Liver (tissue), 9 donors: ENCODE data around the gene SLC25A42. TPM values are rescaled to one million over a fixed set of nuclear protein-coding genes. Genes with fewer than 3 reads are reported as not detected.
A peak's percentile ranks its signal among the peaks of the same experiment; 100 is the strongest.

Experiments used
- DNase-seq: peaks from one replicate; pipeline ENCODE4 v3.0.0-alpha.2; 2017; ENCODE audit warnings: low spot score
- H3K27ac ChIP-seq, 2 donors: one replicate each; pipeline ENCODE4 v1.7.0; 2013; ENCODE audit warnings: inconsistent platforms in 2 of 2, low read length in 2 of 2, control low read depth in 1 of 2, low read depth in 1 of 2, mild to moderate bottlenecking in 1 of 2
- H3K27me3 ChIP-seq, 4 donors: one replicate each; pipeline versions ENCODE4 v1.6.1 to v1.7.0; 2013; ENCODE audit warnings: low read length in 3 of 4, inconsistent platforms in 1 of 4, mild to moderate bottlenecking in 1 of 4, moderate library complexity in 1 of 4; ENCODE audit not compliant: control insufficient read depth in 4 of 4, insufficient read depth in 4 of 4
- H3K36me3 ChIP-seq, 4 donors: one replicate each; pipeline versions ENCODE4 v1.6.1 to v1.7.0; 2013; ENCODE audit warnings: low read length in 3 of 4, mild to moderate bottlenecking in 3 of 4, low read depth in 1 of 4, moderate library complexity in 1 of 4; ENCODE audit not compliant: control insufficient read depth in 4 of 4, insufficient read depth in 3 of 4
- H3K4me1 ChIP-seq, 4 donors: one replicate each; pipeline versions ENCODE4 v1.6.1 to v1.7.0; 2013; ENCODE audit warnings: low read length in 3 of 4, mild to moderate bottlenecking in 3 of 4, moderate library complexity in 1 of 4; ENCODE audit not compliant: control insufficient read depth in 4 of 4, insufficient read depth in 4 of 4
- H3K4me3 ChIP-seq, 3 donors: one replicate each; pipeline versions ENCODE4 v1.6.1 to v1.7.0; 2013; ENCODE audit warnings: low read length in 3 of 3, control low read depth in 1 of 3, low read depth in 1 of 3, mild to moderate bottlenecking in 1 of 3
- H3K9ac ChIP-seq, 2 donors: one replicate each; pipeline ENCODE4 v1.7.0; 2013; ENCODE audit warnings: low read length in 2 of 2, mild to moderate bottlenecking in 2 of 2, moderate library complexity in 2 of 2, control low read depth in 1 of 2, low read depth in 1 of 2
- H3K9me3 ChIP-seq, 4 donors: one replicate each; pipeline versions ENCODE4 v1.6.1 to v1.7.0; 2013; ENCODE audit warnings: low read length in 3 of 4; ENCODE audit not compliant: control insufficient read depth in 4 of 4
- EGR1 ChIP-seq, 2 donors: IDR thresholded peaks; 2 replicates each; pipeline ENCODE4 v1.6.1; 2016 to 2018; ENCODE audit warnings: antibody characterized with exemption in 2 of 2, low read depth in 2 of 2
- GABPA ChIP-seq, 2 donors: IDR thresholded peaks in 1 of 2; conservative IDR thresholded peaks in 1 of 2; 2 replicates each; pipeline ENCODE4 v1.6.1; 2016; ENCODE audit warnings: antibody characterized with exemption in 2 of 2, mild to moderate bottlenecking in 1 of 2, moderate library complexity in 1 of 2
- HNF4A ChIP-seq, 2 donors: conservative IDR thresholded peaks; 2 replicates each; pipeline ENCODE4 v1.6.1; 2016; ENCODE audit warnings: antibody characterized with exemption in 2 of 2, mild to moderate bottlenecking in 2 of 2
- JUND ChIP-seq, 2 donors: IDR thresholded peaks; 2 replicates each; pipeline ENCODE4 v1.6.1; 2016; ENCODE audit warnings: antibody characterized with exemption in 2 of 2
- RAD21 ChIP-seq, 2 donors: IDR thresholded peaks; 2 replicates each; pipeline ENCODE4 v1.6.1; 2016; ENCODE audit warnings: antibody characterized with exemption in 2 of 2, mild to moderate bottlenecking in 2 of 2
- SP1 ChIP-seq: IDR thresholded peaks from 2 replicates; pipeline ENCODE4 v1.6.1; 2018; ENCODE audit warnings: antibody characterized with exemption, mild to moderate bottlenecking
- YY1 ChIP-seq: IDR thresholded peaks from 2 replicates; pipeline ENCODE4 v1.6.1; 2016; ENCODE audit warnings: antibody characterized with exemption, mild to moderate bottlenecking
- WGBS: extraction: QIAGEN DNeasy Blood & Tissue Kit; methylation state at CpG from one replicate; pipeline ENCODE4 v1.1.7; 2013; 5-methylcytosine and 5-hydroxymethylcytosine counted together
- polyA plus RNA-seq, 2 donors: library from polyadenylated mRNA; stranded (reverse) in 1 of 2; unstranded in 1 of 2; fragments of 200-250 nt in 1 of 2; fragments of >200 nt in 1 of 2; fragmentation: Nextera tagmentation in 1 of 2; extraction: Ambion mirVana in 1 of 2; gene quantifications; one replicate each; pipeline versions ENCODE4 v1.2.1 to v1.2.3, GENCODE V29; 2013 to 2015
- total RNA-seq, 2 donors: library from RNA; depleted of rRNA; stranded (reverse); fragments of >200 nt; gene quantifications; one replicate each; pipeline ENCODE4 v1.2.3, GENCODE V29; 2014
- TF ChIP-seq, protein P1 (sequence below): IDR thresholded peaks from 2 replicates; pipeline ENCODE4 v1.6.1; 2016; ENCODE audit warnings: antibody characterized with exemption, mild to moderate bottlenecking
- TF ChIP-seq, protein P2 (sequence below): IDR thresholded peaks from 2 replicates; pipeline ENCODE4 v1.6.1; 2016; ENCODE audit warnings: antibody characterized with exemption
- TF ChIP-seq, protein P3 (sequence below): fragments of 150-350 bp; IDR thresholded peaks from 2 replicates; pipeline ENCODE4 v1.5.1; 2017; ENCODE audit warnings: improper control_type of control experiment, low read depth, low read length; ENCODE audit not compliant: missing input control
- TF ChIP-seq, protein P4 (sequence below): IDR thresholded peaks from 2 replicates; pipeline ENCODE4 v1.6.1; 2016; ENCODE audit warnings: antibody characterized with exemption
- TF ChIP-seq, protein P5 (sequence below): IDR thresholded peaks from 2 replicates; pipeline ENCODE4 v1.6.1; 2016; ENCODE audit warnings: antibody characterized with exemption
- donor health status: healthy.
- donor health status: healthy.
- donor health status: healthy.
- donor health status: healthy.
- donor health status: healthy.

The SLC25A42 gene
- total and polyA plus RNA-seq, 4 donors: 24.7 to 89.6 (median 60.2) TPM

DNA sequence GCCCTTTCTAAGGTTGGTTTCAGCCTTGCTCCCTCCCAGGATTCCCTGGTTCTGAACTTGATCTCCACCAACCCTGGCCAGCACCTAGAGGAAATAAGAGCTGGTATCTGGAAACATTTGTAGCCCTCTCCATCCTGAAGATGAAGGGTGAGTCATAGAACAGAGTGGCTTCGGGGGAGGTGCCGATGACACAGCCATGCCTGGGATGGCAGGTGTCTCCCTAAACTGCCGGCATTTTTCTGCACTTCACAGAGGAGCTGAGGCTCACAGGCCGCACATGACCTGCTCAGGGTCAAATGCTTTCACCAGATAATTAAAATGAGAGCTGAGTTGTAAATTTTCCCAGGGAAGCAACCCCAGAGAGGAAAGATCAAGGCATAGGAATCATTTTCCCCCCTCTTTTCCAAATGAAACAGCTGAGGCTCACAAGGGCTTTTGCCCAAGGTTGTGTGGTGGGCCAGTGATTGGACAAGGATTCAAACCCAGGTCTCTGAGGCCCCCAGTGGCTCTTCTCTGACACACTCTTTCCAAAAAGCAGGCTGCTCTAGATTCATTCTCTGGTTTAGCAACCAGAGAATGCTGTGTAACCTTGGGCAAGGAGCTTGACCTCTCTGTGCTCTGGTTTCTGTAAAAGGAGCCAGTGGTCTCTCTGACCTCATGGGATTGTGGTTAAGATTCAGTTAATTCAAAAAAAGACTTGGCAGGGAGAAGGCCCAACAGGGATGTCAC lies 1.2 kb upstream of the SLC25A42 start:
- H3K9ac ChIP-seq: peak overlapping the region; percentile 30 to 81

DNA sequence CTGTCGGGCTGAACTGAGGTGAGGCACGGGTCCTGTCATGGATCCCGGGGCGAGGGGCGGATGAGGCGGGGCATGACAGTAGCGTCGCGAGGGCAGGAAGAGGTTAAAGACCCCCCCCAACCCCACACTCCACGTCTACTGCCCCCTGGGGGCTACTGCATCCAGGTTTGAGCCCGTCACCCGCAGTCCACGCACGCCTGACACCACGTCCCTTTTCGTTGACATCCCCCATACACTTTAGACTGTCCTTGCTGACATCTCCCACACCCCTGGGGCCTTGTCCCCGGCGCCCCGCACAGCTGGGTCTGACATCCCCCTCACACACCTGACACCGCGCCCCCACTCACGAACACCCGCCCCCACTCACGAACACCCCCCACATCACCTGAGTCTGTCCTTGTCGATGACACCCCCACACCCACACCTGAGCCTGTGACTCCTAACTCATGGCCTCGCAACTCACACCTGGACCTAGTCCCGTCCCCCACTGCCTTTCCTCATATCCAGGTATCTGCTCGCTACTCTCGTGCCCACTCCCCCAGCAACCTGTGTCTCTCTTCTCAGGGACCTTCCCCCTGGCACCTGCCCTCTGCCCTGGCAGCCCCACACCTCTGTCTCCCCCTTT lies 416 bp downstream of the SLC25A42 start:
- peak overlapping the region; percentile 71 to 77 for H3K27ac ChIP-seq
- TF ChIP-seq, protein P1, sequence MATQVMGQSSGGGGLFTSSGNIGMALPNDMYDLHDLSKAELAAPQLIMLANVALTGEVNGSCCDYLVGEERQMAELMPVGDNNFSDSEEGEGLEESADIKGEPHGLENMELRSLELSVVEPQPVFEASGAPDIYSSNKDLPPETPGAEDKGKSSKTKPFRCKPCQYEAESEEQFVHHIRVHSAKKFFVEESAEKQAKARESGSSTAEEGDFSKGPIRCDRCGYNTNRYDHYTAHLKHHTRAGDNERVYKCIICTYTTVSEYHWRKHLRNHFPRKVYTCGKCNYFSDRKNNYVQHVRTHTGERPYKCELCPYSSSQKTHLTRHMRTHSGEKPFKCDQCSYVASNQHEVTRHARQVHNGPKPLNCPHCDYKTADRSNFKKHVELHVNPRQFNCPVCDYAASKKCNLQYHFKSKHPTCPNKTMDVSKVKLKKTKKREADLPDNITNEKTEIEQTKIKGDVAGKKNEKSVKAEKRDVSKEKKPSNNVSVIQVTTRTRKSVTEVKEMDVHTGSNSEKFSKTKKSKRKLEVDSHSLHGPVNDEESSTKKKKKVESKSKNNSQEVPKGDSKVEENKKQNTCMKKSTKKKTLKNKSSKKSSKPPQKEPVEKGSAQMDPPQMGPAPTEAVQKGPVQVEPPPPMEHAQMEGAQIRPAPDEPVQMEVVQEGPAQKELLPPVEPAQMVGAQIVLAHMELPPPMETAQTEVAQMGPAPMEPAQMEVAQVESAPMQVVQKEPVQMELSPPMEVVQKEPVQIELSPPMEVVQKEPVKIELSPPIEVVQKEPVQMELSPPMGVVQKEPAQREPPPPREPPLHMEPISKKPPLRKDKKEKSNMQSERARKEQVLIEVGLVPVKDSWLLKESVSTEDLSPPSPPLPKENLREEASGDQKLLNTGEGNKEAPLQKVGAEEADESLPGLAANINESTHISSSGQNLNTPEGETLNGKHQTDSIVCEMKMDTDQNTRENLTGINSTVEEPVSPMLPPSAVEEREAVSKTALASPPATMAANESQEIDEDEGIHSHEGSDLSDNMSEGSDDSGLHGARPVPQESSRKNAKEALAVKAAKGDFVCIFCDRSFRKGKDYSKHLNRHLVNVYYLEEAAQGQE: no peak
- no peak for TF ChIP-seq RAD21 (IDR thresholded peaks at IDR 0.05)
- TF ChIP-seq, protein P2, sequence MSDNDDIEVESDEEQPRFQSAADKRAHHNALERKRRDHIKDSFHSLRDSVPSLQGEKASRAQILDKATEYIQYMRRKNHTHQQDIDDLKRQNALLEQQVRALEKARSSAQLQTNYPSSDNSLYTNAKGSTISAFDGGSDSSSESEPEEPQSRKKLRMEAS: no peak
- no peak for TF ChIP-seq SP1
- no peak for TF ChIP-seq YY1
- TF ChIP-seq, protein P3, sequence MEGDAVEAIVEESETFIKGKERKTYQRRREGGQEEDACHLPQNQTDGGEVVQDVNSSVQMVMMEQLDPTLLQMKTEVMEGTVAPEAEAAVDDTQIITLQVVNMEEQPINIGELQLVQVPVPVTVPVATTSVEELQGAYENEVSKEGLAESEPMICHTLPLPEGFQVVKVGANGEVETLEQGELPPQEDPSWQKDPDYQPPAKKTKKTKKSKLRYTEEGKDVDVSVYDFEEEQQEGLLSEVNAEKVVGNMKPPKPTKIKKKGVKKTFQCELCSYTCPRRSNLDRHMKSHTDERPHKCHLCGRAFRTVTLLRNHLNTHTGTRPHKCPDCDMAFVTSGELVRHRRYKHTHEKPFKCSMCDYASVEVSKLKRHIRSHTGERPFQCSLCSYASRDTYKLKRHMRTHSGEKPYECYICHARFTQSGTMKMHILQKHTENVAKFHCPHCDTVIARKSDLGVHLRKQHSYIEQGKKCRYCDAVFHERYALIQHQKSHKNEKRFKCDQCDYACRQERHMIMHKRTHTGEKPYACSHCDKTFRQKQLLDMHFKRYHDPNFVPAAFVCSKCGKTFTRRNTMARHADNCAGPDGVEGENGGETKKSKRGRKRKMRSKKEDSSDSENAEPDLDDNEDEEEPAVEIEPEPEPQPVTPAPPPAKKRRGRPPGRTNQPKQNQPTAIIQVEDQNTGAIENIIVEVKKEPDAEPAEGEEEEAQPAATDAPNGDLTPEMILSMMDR: peak; percentile 27
- H3K4me1 ChIP-seq: peaks cover 12 to 77% (median 63%) of the 10 kb centered on the region in 4 donors
- no peak for DNase-seq
- WGBS: 1% methylated on average over 29 of the region's 29 CpGs
- H3K9ac ChIP-seq: peak overlapping the region; percentile 68 to 80
- peaks cover 0 to 4% (median 0%) of the 10 kb centered on the region in 4 donors for H3K36me3 ChIP-seq
- no peaks in the 10 kb centered on the region for H3K9me3 ChIP-seq
- H3K27me3 ChIP-seq: no peaks in the 10 kb centered on the region
- peak overlapping the region; percentile 77 to 79 (median 77) for H3K4me3 ChIP-seq

More for the DNA sequence above, 1.2 kb upstream of the SLC25A42 start:
- TF ChIP-seq JUND (IDR thresholded peaks at IDR 0.05): no peak
- no peak for TF ChIP-seq HNF4A (conservative IDR thresholded peaks at IDR 0.05)
- no peak for TF ChIP-seq EGR1 (IDR thresholded peaks at IDR 0.05; ENCODE audit: low read depth in 2 of 2)
- TF ChIP-seq, protein P4, sequence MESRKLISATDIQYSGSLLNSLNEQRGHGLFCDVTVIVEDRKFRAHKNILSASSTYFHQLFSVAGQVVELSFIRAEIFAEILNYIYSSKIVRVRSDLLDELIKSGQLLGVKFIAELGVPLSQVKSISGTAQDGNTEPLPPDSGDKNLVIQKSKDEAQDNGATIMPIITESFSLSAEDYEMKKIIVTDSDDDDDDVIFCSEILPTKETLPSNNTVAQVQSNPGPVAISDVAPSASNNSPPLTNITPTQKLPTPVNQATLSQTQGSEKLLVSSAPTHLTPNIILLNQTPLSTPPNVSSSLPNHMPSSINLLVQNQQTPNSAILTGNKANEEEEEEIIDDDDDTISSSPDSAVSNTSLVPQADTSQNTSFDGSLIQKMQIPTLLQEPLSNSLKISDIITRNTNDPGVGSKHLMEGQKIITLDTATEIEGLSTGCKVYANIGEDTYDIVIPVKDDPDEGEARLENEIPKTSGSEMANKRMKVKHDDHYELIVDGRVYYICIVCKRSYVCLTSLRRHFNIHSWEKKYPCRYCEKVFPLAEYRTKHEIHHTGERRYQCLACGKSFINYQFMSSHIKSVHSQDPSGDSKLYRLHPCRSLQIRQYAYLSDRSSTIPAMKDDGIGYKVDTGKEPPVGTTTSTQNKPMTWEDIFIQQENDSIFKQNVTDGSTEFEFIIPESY: no peak
- TF ChIP-seq, protein P5, sequence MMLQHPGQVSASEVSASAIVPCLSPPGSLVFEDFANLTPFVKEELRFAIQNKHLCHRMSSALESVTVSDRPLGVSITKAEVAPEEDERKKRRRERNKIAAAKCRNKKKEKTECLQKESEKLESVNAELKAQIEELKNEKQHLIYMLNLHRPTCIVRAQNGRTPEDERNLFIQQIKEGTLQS: no peak
- TF ChIP-seq GABPA (IDR thresholded peaks at IDR 0.05 in 1 of 2, conservative IDR thresholded peaks at IDR 0.05 in 1 of 2): no peak
- no peak for TF ChIP-seq YY1
- peak overlapping the region; percentile 77 to 83 for H3K27ac ChIP-seq
- peak overlapping the region in 2 of 3 donors; percentile 36 to 51 for H3K4me3 ChIP-seq
- peaks cover 0 to 4% (median 3%) of the 10 kb centered on the region in 4 donors for H3K36me3 ChIP-seq
- no peaks in the 10 kb centered on the region for H3K9me3 ChIP-seq
- 87% methylated on average over 4 of the region's 4 CpGs for WGBS
- no peak for DNase-seq
- peaks cover 18 to 87% (median 73%) of the 10 kb centered on the region in 4 donors for H3K4me1 ChIP-seq
- no peaks in the 10 kb centered on the region for H3K27me3 ChIP-seq
